HepG2 (cell line): ENCODE measurements around the gene TBCEL. TPM values are rescaled to one million over a fixed set of nuclear protein-coding genes. Genes with fewer than 3 reads are reported as not detected.

Experiments used
- BCL6 ChIP-seq: IDR thresholded peaks from 2 replicates; pipeline ENCODE4 v1.6.1; 2016; ENCODE audit warnings: missing genetic modification reagents, missing compliant biosample characterization
- CAMTA2 ChIP-seq: sonication (generic); formaldehyde crosslinking; IDR thresholded peaks from 2 replicates; pipeline ENCODE4 v1.4.0; 2020; ENCODE audit warnings: mild to moderate bottlenecking, missing genetic modification reagents, borderline replicate concordance
- CBX1 ChIP-seq: IDR thresholded peaks from one replicate; pipeline ENCODE4 v1.6.1; 2016; ENCODE audit warnings: antibody characterized with exemption, low read depth
- DMTF1 ChIP-seq: sonication (generic); formaldehyde crosslinking; IDR thresholded peaks from 2 replicates; pipeline ENCODE4 v1.4.0; 2020; ENCODE audit warnings: mild to moderate bottlenecking, missing genetic modification reagents
- FOSL1 ChIP-seq: sonication (generic); formaldehyde crosslinking; IDR thresholded peaks from 2 replicates; pipeline ENCODE4 v1.9.0; 2021; ENCODE audit warnings: missing genetic modification reagents, borderline replicate concordance
- FOXK1 ChIP-seq: sonication (generic); formaldehyde crosslinking; IDR thresholded peaks from 2 replicates; pipeline ENCODE4 v1.4.0; 2020; ENCODE audit warnings: low read depth, missing genetic modification reagents, borderline replicate concordance
- HOXA9 ChIP-seq: sonication (generic); formaldehyde crosslinking; IDR thresholded peaks from 2 replicates; pipeline ENCODE4 v1.8.1; 2022; ENCODE audit warnings: missing genetic modification reagents, mild to moderate bottlenecking, moderate library complexity, borderline replicate concordance
- MAZ ChIP-seq, 2 experiments: sonication (generic) in 1 of 2; formaldehyde crosslinking in 1 of 2; IDR thresholded peaks; 2 replicates each; pipeline versions ENCODE4 v1.5.0 to v1.6.1; 2012 to 2020; ENCODE audit warnings: low read depth in 2 of 2, mild to moderate bottlenecking in 2 of 2, borderline replicate concordance in 1 of 2, improper control_type of control experiment in 1 of 2, low read length in 1 of 2, missing genetic modification reagents in 1 of 2, moderate library complexity in 1 of 2
- MZF1 ChIP-seq: sonication (generic); formaldehyde crosslinking; IDR thresholded peaks from 2 replicates; pipeline ENCODE4 v1.8.1; 2023; ENCODE audit warnings: mild to moderate bottlenecking, missing genetic modification reagents, borderline replicate concordance
- NR2C2 ChIP-seq: sonication (generic); formaldehyde crosslinking; IDR thresholded peaks from 2 replicates; pipeline ENCODE4 v1.4.0; 2020; ENCODE audit warnings: missing genetic modification reagents, mild to moderate bottlenecking, moderate library complexity, borderline replicate concordance
- SRF ChIP-seq: IDR thresholded peaks from 2 replicates; pipeline ENCODE4 v1.6.1; 2011; ENCODE audit warnings: mild to moderate bottlenecking, low read depth, low read length, moderate library complexity
- TOPORS ChIP-seq: sonication (generic); formaldehyde crosslinking; IDR thresholded peaks from 2 replicates; pipeline ENCODE4 v1.8.0; 2023; ENCODE audit warnings: mild to moderate bottlenecking, missing genetic modification reagents
- ZBTB8A ChIP-seq: sonication (generic); formaldehyde crosslinking; IDR thresholded peaks from 2 replicates; pipeline ENCODE4 v1.4.0; 2020; ENCODE audit warnings: mild to moderate bottlenecking, low read depth, missing genetic modification reagents, borderline replicate concordance
- ZFY ChIP-seq: sonication (generic); formaldehyde crosslinking; IDR thresholded peaks from 2 replicates; pipeline ENCODE4 v1.4.0; 2020; ENCODE audit warnings: missing genetic modification reagents
- ZNF10 ChIP-seq: sonication (generic); formaldehyde crosslinking; IDR thresholded peaks from 2 replicates; pipeline ENCODE4 v1.4.0; 2020; ENCODE audit warnings: mild to moderate bottlenecking, low read depth, missing genetic modification reagents, borderline replicate concordance
- ZNF446 ChIP-seq: sonication (generic); formaldehyde crosslinking; IDR thresholded peaks from 2 replicates; pipeline ENCODE4 v1.5.0; 2020; ENCODE audit warnings: mild to moderate bottlenecking, missing genetic modification reagents
- ZNF713 ChIP-seq: sonication (generic); formaldehyde crosslinking; IDR thresholded peaks from 2 replicates; pipeline ENCODE4 v1.4.0; 2020; ENCODE audit warnings: mild to moderate bottlenecking, missing genetic modification reagents
- ZNF720 ChIP-seq: sonication (generic); formaldehyde crosslinking; IDR thresholded peaks from 2 replicates; pipeline ENCODE4 v1.4.0; 2020; ENCODE audit warnings: missing genetic modification reagents
- ZNF770 ChIP-seq: sonication (generic); formaldehyde crosslinking; IDR thresholded peaks from 2 replicates; pipeline ENCODE4 v1.5.0; 2020; ENCODE audit warnings: mild to moderate bottlenecking, missing genetic modification reagents
- polyA plus RNA-seq, 8 experiments: library from polyadenylated mRNA; depleted of rRNA in 3 of 8; stranded (reverse) in 7 of 8; unstranded in 1 of 8; fragments of >200 nt; fragmentation: Illumina TruSeq in 4 of 8; extraction: Trizol in 4 of 8; gene quantifications; 2 replicates each; pipeline versions ENCODE4 v1.2.1 to v1.2.3, GENCODE V29; 2011 to 2016; ENCODE audit warnings: low read depth in 4 of 8, missing spikeins in 1 of 8, mixed read lengths in 1 of 8; ENCODE audit not compliant: insufficient read depth in 1 of 8
- total RNA-seq, 5 experiments: library from RNA; depleted of rRNA; stranded (reverse); fragments of >200 nt; fragmentation: Illumina TruSeq; extraction: Trizol; gene quantifications; 2 replicates each; pipeline ENCODE4 v1.2.3, GENCODE V29; 2016; ENCODE audit warnings: low read depth in 1 of 5
- TF ChIP-seq, protein P1 (sequence below): sonication (generic); formaldehyde crosslinking; IDR thresholded peaks from 2 replicates; pipeline ENCODE4 v1.5.1; 2020; ENCODE audit warnings: mild to moderate bottlenecking, missing genetic modification reagents, moderate library complexity

The TBCEL gene
- total and polyA plus RNA-seq, 2 of the 13 experiments (the other 11 are each of a cell fraction or from before 2014, with no cell fraction given), result 6.1 to 12.5 TPM

- TF ChIP-seq NR2C2 (CRISPR knock-in tag), result peak; percentile 99
- TF ChIP-seq ZNF713 (CRISPR knock-in tag), result no peak
- no peak for TF ChIP-seq MZF1 (CRISPR knock-in tag)
- TF ChIP-seq DMTF1 (CRISPR knock-in tag), result no peak
- peak; percentile 98 for TF ChIP-seq FOXK1 (CRISPR knock-in tag)
- TF ChIP-seq HOXA9 (CRISPR knock-in tag), result peak; percentile 57; the same call in 1 of the 2 replicates
- TF ChIP-seq CBX1, result peak; percentile 21
- TF ChIP-seq BCL6, result peak; percentile 31; the same call in 1 of the 2 replicates
- TF ChIP-seq ZNF10 (CRISPR knock-in tag), result no peak
- TF ChIP-seq ZNF770, result no peak
- TF ChIP-seq SRF, result no peak
- TF ChIP-seq TOPORS, result no peak
- TF ChIP-seq ZFY (CRISPR knock-in tag), result peak; percentile 95
- no peak for TF ChIP-seq CAMTA2 (CRISPR knock-in tag)
- TF ChIP-seq ZBTB8A (CRISPR knock-in tag), result no peak
- peak; percentile 98 for TF ChIP-seq MAZ (IDR thresholded peaks at IDR 0.05; ENCODE audit: borderline replicate concordance, low read depth, low read length)
- TF ChIP-seq MAZ (CRISPR knock-in tag; IDR thresholded peaks at IDR 0.05; ENCODE audit: low read depth), result peak; percentile 99
- no peak for TF ChIP-seq FOSL1 (CRISPR knock-in tag)
- TF ChIP-seq ZNF446 (CRISPR knock-in tag), result no peak
- no peak for TF ChIP-seq ZNF720
- TF ChIP-seq, protein P1, sequence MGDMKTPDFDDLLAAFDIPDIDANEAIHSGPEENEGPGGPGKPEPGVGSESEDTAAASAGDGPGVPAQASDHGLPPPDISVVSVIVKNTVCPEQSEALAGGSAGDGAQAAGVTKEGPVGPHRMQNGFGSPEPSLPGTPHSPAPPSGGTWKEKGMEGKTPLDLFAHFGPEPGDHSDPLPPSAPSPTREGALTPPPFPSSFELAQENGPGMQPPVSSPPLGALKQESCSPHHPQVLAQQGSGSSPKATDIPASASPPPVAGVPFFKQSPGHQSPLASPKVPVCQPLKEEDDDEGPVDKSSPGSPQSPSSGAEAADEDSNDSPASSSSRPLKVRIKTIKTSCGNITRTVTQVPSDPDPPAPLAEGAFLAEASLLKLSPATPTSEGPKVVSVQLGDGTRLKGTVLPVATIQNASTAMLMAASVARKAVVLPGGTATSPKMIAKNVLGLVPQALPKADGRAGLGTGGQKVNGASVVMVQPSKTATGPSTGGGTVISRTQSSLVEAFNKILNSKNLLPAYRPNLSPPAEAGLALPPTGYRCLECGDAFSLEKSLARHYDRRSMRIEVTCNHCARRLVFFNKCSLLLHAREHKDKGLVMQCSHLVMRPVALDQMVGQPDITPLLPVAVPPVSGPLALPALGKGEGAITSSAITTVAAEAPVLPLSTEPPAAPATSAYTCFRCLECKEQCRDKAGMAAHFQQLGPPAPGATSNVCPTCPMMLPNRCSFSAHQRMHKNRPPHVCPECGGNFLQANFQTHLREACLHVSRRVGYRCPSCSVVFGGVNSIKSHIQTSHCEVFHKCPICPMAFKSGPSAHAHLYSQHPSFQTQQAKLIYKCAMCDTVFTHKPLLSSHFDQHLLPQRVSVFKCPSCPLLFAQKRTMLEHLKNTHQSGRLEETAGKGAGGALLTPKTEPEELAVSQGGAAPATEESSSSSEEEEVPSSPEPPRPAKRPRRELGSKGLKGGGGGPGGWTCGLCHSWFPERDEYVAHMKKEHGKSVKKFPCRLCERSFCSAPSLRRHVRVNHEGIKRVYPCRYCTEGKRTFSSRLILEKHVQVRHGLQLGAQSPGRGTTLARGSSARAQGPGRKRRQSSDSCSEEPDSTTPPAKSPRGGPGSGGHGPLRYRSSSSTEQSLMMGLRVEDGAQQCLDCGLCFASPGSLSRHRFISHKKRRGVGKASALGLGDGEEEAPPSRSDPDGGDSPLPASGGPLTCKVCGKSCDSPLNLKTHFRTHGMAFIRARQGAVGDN (CRISPR knock-in tag), result peak; percentile 97
Measured at GRCh38 chr11:121023848-121024751, at the start of gene TBCEL (continued).
